Measurements from ENCODE around the gene C18orf63.

GRCh38 chr18:74291771-74292540 is 23.7 kb upstream of the C18orf63 start, which contains the start of gene CYB5A:
- TF ChIP-seq CTCF (IDR thresholded peaks at IDR 0.05) (no peak), POLR2A (IDR thresholded peaks at IDR 0.05) (no peak)
